Measurements from ENCODE around the gene FAM111A.

- TF ChIP-seq CTCF (IDR thresholded peaks at IDR 0.05) (no peak), POLR2A (IDR thresholded peaks at IDR 0.05) (no peak)
These were observed 54.1 kb downstream of the FAM111A start for GRCh38 chr11:59196777-59197176.

Data from ovary (tissue), 3 donors.